Measurements from ENCODE around the gene BPIFA2. TPM values are rescaled to one million over a fixed set of nuclear protein-coding genes. Genes with fewer than 3 reads are reported as not detected.

BPIFA2 gene
- total and polyA plus RNA-seq, 10 of the 15 experiments (the other 5 are each of a cell fraction or from before 2014, with no cell fraction given), result not detected

- Histone ChIP-seq H3K4me3 (no peak overlapping the region), H3K27ac (ENCODE audit: control insufficient read depth, insufficient read depth) (no peak overlapping the region), H3K4me2 (ENCODE audit: control insufficient read depth, insufficient read depth) (no peak overlapping the region), H4K20me1 (ENCODE audit: control insufficient read depth, insufficient read depth) (no peaks in the 10 kb centered on the region), H3K27me3 (replicated peaks in 1 of 2; ENCODE audit: control insufficient read depth in 2 of 2, insufficient read depth in 2 of 2, low read length in 1 of 2) (peaks cover 0 to 2% of the 10 kb centered on the region in 2 experiments; a peak in 1 of 4 replicates), H2AFZ (ENCODE audit: control insufficient read depth, low read depth, low read length) (no peak overlapping the region), H3K36me3 (ENCODE audit: control insufficient read depth in 2 of 2, insufficient read depth in 2 of 2, low read length in 1 of 2) (no peaks in the 10 kb centered on the region), H3K9ac (ENCODE audit: control insufficient read depth, insufficient read depth, low read length) (no peak overlapping the region), H3K79me2 (ENCODE audit: control insufficient read depth, insufficient read depth, low read length) (no peaks in the 10 kb centered on the region), H3K4me1 (ENCODE audit: control insufficient read depth, insufficient read depth, low read length) (no peaks in the 10 kb centered on the region), H3K9me3 (replicated peaks; ENCODE audit: control insufficient read depth, insufficient read depth, low read length) (no peaks in the 10 kb centered on the region)
- ChIA-PET RAD21 (ENCODE audit: unreplicated experiment) (no interaction called here), SMC1A (ENCODE audit: uncharacterized antibody, unreplicated experiment) (no interaction called here), POLR2A (no interaction called here), CTCF (no interaction called here)
- intact Hi-C loops (cut with micrococcal nuclease; ENCODE audit: unreplicated experiment), result loop anchor here (10.0 kb wide), 1 partner anchor 61 kb away; no protein-coding TSS in a partner anchor
- DNase-seq (ENCODE audit: low read depth, low spot score), result no peak
- no peak for ATAC-seq
- BruUV-seq (replicated peaks), result no TSS peak
- 3% methylated on average over 3 of the region's 3 CpGs for WGBS (ENCODE audit: insufficient coverage, insufficient replicate concordance, low lambda C conversion rate, missing lambda C conversion rate)
- FAIRE-seq, result no peak
- no peak for TF ChIP-seq SMC3 (IDR thresholded peaks at IDR 0.05; ENCODE audit: borderline replicate concordance, low read length)
- in situ Hi-C loops (cut with MboI), result no loop called here
These were observed 8.1 kb downstream of the BPIFA2 start for GRCh38 chr20:33176101-33176500.

GRCh38 chr20:33177866-33178265 is 9.9 kb downstream of the BPIFA2 start:
- RAD21 ChIA-PET (ENCODE audit: unreplicated experiment), result no interaction called here
- no TSS peak for BruUV-seq (replicated peaks)
- no peaks in the 10 kb centered on the region for H4K20me1 ChIP-seq (ENCODE audit: control insufficient read depth, insufficient read depth)
- SMC1A ChIA-PET (ENCODE audit: uncharacterized antibody, unreplicated experiment), result no interaction called here
- in situ Hi-C loops (cut with MboI) (no loop called here), intact Hi-C loops (cut with micrococcal nuclease; ENCODE audit: unreplicated experiment) (loop anchor here (10.0 kb wide), 1 partner anchor 63 kb away; no protein-coding TSS in a partner anchor)
- peaks cover 0 to 2% of the 10 kb centered on the region in 2 experiments; a peak in 1 of 4 replicates for H3K27me3 ChIP-seq (replicated peaks in 1 of 2; ENCODE audit: control insufficient read depth in 2 of 2, insufficient read depth in 2 of 2, low read length in 1 of 2)
- H3K4me2 ChIP-seq (ENCODE audit: control insufficient read depth, insufficient read depth), result no peak overlapping the region
- no peak overlapping the region for H3K4me3 ChIP-seq
- H3K27ac ChIP-seq (ENCODE audit: control insufficient read depth, insufficient read depth), result no peak overlapping the region
- H2AFZ ChIP-seq (ENCODE audit: control insufficient read depth, low read depth, low read length), result no peak overlapping the region
- FAIRE-seq (no peak), ATAC-seq (no peak), DNase-seq (ENCODE audit: low read depth, low spot score) (no peak)
- TF ChIP-seq MEF2A (IDR thresholded peaks at IDR 0.05; ENCODE audit: insufficient read depth, low read depth, low read length) (no peak), POLR2A (IDR thresholded peaks at IDR 0.05; ENCODE audit: low read depth, low read length) (no peak), TAF1 (IDR thresholded peaks at IDR 0.05; ENCODE audit: borderline replicate concordance, low read depth, low read length) (no peak), SMAD5 (IDR thresholded peaks at IDR 0.05; ENCODE audit: low read depth) (no peak), SIN3A (IDR thresholded peaks at IDR 0.05; ENCODE audit: low read depth, low read length) (no peak), ZBTB11 (CRISPR knock-in tag; IDR thresholded peaks at IDR 0.05) (no peak), CBFB (IDR thresholded peaks at IDR 0.05; ENCODE audit: low read depth) (no peak), NR2C1 (IDR thresholded peaks at IDR 0.05) (no peak), PBX3 (IDR thresholded peaks at IDR 0.05; ENCODE audit: insufficient replicate concordance, low read depth, low read length) (no peak)
- no peaks in the 10 kb centered on the region for H3K9me3 ChIP-seq (replicated peaks; ENCODE audit: control insufficient read depth, insufficient read depth, low read length)
- CTCF ChIA-PET, result no interaction called here
- no peaks in the 10 kb centered on the region for H3K36me3 ChIP-seq (ENCODE audit: control insufficient read depth in 2 of 2, insufficient read depth in 2 of 2, low read length in 1 of 2)
- 48% methylated on average over 9 of the region's 9 CpGs for WGBS (ENCODE audit: insufficient coverage, insufficient replicate concordance, low lambda C conversion rate, missing lambda C conversion rate)
- H3K79me2 ChIP-seq (ENCODE audit: control insufficient read depth, insufficient read depth, low read length), result no peaks in the 10 kb centered on the region
- POLR2A ChIA-PET, result no interaction called here
- no peaks in the 10 kb centered on the region for H3K4me1 ChIP-seq (ENCODE audit: control insufficient read depth, insufficient read depth, low read length)
- no peak overlapping the region for H3K9ac ChIP-seq (ENCODE audit: control insufficient read depth, insufficient read depth, low read length)
